Measurements from ENCODE around the gene IFT81.
A peak's percentile ranks its signal among the peaks of the same experiment; 100 is the strongest.
"Not testable (repeated sequence)": the region's sequence is repeated elsewhere in the genome, so short reads cannot be mapped to it uniquely, and the experiment has no call there.

IFT81 gene

DNA sequence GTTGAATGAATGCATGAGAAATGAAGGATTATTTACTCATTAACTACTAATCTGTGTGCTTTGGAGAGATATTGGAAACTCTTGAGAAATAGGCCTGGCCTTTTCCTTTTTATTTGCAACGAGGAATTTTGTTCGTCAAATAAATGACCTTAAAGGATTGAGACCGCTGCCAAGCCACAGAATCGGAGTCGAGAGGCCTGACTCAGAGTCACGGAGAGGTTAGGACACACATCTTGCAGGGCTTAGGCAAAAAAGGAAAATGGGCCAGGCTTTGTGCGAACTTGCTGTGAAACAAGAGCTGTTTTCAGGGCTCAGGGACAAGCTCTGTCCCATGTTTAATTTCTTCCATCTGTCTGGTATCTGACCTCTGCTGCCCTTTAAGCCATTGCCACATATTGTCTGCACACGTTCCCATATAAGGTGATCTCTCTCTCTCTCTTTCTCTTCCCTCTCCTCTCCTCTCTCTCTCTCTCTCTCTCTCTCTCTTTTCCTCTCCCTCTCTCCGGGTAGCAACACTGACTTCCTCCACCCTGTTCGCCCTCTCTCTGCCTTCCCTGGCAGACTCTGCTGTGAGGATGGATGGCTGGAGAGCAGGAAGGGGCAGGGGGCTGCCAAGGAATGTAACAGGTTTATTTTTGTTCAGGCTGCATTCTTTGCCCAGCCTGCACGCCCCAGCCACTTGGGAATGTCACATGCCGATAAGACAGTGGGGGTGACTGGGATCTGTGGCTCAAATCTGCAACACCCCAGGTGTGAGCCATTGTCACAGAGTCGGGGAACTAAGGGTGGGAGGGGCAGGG is 14.9 kb upstream of the IFT81 start:
- no peak for DNase-seq

GRCh38 chr12:110109837-110110535 is 14.2 kb upstream of the IFT81 start:
- DNase-seq = no peak

DNA sequence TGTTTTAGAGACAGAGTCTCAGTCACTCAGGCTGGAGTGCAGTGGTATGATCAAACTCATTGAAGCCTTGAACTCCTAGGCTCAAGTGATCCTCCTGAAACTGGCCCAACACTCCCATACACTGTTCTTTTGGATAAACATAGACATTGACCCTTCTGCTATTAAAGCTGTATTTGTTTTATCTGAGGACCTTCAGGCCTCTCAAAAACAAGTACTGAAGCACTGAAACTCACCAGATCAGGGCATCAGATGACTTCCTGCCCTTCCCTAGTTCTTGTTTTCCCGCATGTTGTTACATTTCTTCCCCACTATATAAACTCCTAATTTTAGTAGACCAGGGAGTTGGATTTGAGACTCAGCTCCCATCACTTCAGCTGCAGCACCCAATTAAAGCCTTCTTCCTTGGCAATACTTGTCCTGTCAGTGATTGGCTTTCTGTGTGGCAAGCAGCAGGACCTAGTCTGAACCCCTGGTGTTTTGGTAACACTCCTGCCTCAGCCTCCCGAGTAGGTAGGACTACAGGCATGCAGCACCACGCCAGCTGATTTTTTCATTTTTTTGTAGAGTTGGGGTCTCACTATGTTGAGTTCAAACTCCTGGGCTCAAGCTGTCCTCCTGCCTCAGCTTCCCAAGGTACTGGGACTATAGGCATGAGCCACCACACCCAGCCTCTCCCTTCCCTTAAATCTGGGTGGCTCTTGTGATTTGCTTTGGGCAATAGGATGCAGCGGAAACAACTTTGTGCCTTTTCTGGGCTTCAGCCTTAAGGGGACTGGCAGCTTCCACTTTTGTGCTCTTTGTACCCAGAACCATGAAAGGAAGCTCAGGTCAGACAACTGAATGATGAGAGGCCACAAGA is 12.5 kb upstream of the IFT81 start:
- peak; percentile 14 for DNase-seq

DNA sequence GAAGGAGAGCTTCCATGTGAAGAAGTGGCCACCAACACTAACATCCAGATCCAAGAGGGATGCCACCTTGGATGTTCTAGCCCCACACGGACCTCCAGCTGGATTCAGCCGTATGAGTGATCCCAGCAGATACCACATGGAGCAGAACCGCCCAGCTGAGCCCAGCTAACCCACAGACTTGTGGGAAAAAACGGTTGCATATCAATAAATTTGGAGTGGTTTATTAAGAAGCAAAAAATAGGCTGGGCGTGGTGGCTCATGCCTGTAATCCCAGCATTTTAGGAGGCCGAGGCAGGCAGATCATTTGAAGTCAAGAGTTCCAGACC is 11.9 kb upstream of the IFT81 start:
- DNase-seq = no peak

DNA sequence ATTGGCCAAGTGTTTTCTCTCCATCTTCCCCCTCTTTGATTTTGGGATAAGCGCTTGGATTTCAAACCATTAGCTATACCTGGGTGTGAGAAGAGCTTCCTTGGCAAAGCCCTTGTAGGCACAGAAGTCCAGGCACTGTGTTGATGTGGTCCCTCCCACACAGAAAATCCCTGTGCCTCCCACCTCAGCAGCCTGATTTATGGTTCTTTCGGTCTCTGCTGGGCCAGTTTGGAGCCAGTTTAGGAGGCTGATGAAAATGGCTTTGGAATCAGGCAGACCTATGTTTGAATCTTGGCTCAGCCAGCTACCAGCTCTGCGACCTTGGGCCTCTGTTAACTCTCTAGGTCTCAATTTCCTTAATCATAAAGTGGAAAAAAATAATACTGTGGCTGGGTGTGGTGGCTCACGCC is 9.6 kb upstream of the IFT81 start:
- no peak for DNase-seq

DNA sequence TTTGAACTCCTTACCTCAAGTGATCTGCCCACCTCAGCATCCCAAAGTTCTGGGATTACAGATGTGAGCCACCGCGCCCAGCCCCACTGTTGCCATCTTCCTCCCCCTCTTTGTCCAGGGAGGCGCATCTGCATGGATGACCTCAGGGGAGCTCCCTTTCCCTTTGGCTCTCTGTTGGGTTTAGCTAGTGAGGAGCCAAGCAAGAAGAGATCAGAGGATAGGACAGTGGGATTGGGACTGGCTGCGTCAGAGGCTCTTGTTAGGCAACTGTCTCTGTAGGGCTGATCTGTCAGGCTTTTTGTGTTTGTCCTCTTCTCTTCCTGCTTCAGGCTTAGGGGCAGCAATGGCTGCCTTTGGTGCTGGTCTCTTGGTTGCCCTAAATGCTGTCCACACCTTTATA is 8.5 kb upstream of the IFT81 start:
- no peak for DNase-seq

GRCh38 chr12:110116623-110117022 is 7.5 kb upstream of the IFT81 start:
- DNase-seq = no peak

DNA sequence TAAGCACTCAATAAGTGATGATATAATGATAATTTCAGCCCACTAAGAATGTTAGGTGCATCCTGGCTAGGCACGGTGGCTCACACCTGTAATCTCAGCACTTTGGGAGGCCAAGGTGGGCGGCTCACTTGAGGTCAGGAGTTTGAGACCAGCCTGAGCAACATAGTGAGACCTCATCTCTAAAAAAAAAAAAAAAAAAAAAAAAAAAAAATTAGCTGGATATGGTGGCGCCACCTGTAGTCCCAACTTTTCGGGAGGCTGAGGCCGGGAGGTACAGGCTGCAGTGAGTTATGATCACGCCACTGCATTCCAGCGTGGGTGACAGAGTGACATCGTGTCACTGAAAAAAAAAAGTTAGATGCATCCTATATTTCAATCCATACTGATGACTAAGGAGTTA is 6.9 kb upstream of the IFT81 start:
- DNase-seq = not testable (repeated sequence)

DNA sequence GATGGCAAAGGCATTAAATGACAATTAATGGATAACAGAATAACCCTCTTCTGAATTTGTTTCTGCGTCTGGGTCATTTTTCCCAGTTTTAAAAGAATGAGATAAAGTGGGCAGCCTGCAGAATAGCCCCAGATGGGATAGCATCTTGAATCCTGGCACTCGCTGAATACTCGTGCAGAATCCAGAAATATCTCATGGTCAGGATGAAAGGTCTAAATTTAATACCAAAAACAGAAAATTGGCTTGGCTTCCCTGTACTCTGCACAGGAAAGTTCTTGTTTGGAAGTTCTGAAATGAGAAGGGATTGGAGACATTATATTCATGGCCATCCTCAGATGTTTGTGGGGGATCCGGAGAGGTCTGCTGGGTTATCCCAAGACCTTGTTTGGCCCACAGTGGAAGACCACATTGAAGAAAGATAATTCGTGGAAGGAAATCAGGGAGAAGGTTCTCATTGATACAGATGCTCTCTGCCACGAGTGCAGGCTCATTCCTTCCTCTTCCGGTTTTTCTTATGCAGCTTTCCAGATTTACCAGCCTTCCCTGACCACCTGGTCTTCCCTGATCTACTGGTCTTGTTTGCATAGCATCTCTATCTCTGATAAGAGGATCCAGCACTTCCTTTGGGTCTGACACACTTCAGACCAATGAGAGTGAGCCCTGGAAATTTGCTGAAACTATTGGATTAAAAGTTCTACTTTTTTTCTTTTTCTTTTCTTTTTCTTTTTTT is 6.0 kb upstream of the IFT81 start:
- DNase-seq = peak; percentile 53

- no peak for DNase-seq
Measured at GRCh38 chr12:110122929-110123328, 1.2 kb upstream of the IFT81 start.

DNA sequence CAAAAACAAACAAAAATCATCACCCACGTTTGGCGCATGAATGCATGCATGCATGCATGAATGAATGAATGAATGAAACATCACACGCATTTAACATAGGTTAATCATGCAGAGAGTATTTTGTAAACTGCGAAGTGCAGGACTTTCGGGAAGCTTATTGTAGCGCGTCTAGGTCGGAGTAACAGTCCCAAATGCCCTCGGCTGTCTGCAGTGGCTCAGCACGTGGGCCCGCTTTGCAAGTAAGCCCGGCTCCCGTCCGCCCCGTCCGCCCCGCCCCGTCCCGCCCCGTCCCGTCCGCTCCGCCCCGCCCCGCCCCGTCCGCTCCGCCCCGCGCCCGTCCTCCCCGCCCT is 263 bp upstream of the IFT81 start:
- no peak for DNase-seq

DNA sequence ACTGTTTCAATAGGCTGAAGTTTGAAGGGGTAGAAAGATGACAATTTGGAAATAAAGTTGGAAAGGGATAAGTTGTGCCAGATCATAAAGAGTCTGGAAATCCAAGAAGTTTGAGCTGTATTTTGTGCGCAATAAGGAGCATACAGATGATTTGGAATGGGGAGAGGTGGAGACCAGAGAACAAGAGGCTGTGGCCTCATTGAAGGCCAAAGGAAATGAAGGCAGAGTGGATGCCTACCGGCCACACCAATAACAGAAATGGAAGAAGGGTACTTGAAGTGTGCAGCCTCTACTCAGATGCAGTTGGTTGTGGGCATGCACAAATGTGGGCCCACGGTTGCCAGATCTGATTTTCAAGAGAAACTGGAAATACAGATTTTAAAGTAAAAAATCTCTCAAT is 2.4 kb downstream of the IFT81 start:
- DNase-seq = peak; percentile 5

DNA sequence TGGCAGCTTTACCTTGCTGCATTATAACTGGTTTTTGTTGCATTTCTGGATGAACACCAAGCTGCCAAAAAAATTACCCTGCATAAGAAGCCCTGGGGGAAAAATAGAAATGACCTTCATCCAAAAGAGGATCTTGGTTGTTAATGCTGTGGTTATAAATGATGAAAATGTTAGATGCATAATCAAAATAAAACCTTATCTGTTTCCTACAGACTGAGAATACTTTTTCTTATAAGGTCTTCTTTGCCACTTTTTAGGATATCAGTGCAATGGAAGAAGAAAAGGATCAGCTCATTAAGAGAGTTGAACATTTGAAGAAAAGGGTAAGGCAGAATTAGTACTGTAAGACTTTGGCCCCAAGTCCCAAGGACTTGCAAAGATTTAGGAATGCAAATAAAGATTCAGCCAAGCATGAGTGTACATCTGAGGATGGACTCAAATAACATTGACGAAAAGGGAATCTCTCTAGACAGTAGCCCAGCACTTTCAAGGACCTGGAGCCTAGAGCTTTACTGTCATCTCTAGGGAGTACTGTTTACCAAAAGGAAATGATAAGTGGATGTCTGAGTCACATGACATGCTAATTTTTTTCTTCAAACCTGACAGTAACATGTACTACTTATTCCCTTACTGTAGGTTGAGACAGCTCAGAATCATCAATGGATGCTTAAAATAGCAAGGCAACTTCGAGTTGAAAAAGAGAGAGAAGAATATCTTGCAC is 10.7 kb downstream of the IFT81 start:
- DNase-seq = no peak

GRCh38 chr12:110135806-110136205 is 11.6 kb downstream of the IFT81 start:
- DNase-seq = no peak

DNA sequence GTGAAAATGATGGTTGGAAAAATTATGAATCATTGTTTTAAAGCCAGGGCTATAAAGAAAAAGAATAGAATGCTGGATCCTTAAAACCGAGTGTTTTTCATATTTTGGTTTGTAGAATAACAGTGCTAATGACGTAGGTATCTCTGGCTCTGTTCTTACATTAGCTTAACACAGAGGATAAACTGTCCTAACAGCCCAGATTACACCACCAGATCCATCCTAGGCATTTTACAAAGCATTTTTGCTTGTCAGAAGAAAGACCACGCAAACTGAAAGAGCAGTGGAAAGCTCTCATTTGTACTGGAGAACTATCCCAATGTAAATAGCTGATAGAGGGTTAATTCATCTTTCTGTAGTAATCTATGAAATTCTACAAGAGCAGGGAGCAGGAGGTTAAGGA is 13.6 kb downstream of the IFT81 start:
- DNase-seq = no peak

- no peak for DNase-seq
Measured at GRCh38 chr12:110141389-110141788, 17.2 kb downstream of the IFT81 start.

DNA sequence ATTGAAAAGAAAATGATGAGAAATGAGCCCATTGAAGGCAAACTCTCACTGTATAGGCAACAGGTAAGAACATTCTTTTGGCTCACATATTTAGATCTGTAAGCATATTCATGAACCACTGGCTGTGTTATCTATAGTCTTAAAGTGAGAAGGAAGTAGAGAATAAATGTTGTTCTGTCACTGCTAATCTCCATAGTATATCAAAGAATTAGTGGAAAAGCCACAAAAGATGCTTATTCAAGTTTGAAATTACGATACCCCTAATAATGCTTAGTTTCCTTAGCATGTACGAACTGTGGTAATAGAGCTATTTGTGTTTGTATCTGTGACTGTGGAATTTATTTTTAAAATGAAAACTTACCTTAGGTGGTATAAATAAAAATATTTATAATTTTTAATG is 22.8 kb downstream of the IFT81 start:
- DNase-seq = no peak

DNA sequence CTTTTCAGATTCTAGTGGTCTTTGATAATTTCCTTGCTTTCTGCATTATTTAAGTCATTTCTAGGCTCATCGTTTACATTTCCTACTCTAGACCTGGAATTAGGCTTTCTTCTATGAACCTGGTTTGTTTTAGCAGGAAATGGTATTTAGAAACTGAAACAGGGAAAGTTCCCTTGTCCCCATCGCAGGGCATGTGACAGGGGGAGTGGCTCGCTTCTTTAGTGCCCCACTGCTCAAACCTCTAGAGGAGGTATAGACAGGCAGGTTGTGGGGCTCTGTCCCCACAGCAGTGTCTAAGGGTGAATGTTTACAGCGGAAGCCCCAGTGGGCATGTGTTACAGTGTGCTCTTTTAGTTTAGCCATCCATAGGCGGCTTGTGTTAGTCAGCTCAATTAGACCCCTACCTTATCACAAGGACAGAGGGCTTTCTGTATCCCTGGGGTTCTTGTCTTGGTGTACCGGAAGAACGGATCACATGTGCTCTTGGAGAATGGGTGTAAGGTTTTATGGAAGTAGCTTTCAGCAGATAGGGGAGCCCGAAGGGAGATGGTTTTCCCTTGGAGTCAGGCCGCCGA is 25.0 kb downstream of the IFT81 start:
- DNase-seq = no peak

DNA sequence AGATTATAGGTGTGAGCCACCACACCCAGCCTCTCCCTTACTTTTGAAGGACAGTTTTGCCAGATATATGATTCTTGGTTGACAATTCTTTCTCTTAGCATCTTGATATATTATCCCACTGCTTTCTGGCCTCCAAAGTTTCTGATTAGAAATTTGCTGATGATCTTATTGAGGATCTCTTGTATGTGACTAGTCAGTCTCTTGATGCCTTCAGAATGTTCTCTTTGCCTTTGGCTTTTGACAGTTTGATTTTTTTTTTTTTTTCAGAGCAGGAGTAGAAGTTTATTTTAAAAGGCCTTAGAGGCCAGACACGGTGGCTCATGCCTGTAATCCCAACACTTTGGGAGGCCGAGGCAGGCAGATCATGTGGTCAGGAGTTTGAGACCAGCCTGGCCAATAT is 32.6 kb downstream of the IFT81 start:
- no peak for DNase-seq

- no peak for DNase-seq
Measured at GRCh38 chr12:110157539-110157938, 33.4 kb downstream of the IFT81 start.

- no peak for DNase-seq
Measured at GRCh38 chr12:110159671-110160245, 35.6 kb downstream of the IFT81 start.

Data from NCI-H510A treated with DMSO at 0.1 percent for 48 hours (cell line).